ENCODE data around the gene STAP1.

STAP1 gene

GRCh38 chr4:67554096-67554495 lies 4.4 kb upstream of the STAP1 start:
- no peaks in the 10 kb centered on the region for H3K36me3 ChIP-seq (ENCODE audit: control insufficient read depth in 1 of 2, insufficient read depth in 2 of 2, low read length in 2 of 2)
- H3K4me3 ChIP-seq (ENCODE audit: low read depth in 1 of 2, low read length in 2 of 2) = no peak overlapping the region
- H3K27ac ChIP-seq (ENCODE audit: low read depth, low read length) = no peak overlapping the region
- H3K27me3 ChIP-seq (ENCODE audit: control insufficient read depth in 1 of 2, insufficient read depth in 2 of 2, low read length in 2 of 2) = no peaks in the 10 kb centered on the region
- no peaks in the 10 kb centered on the region for H3K4me1 ChIP-seq (ENCODE audit: control insufficient read depth in 1 of 2, insufficient read depth in 2 of 2, low read length in 2 of 2)
- H3K9ac ChIP-seq (ENCODE audit: low read depth in 1 of 2, low read length in 2 of 2) = no peak overlapping the region
- no peaks in the 10 kb centered on the region for H3K9me3 ChIP-seq (ENCODE audit: control insufficient read depth in 1 of 2, low read length in 2 of 2)

GRCh38 chr4:67555447-67555846 lies 3.1 kb upstream of the STAP1 start:
- Histone ChIP-seq H3K9me3 (ENCODE audit: control insufficient read depth in 1 of 2, low read length in 2 of 2) (no peaks in the 10 kb centered on the region), H3K27me3 (ENCODE audit: control insufficient read depth in 1 of 2, insufficient read depth in 2 of 2, low read length in 2 of 2) (no peaks in the 10 kb centered on the region), H3K36me3 (ENCODE audit: control insufficient read depth in 1 of 2, insufficient read depth in 2 of 2, low read length in 2 of 2) (no peaks in the 10 kb centered on the region), H3K9ac (ENCODE audit: low read depth in 1 of 2, low read length in 2 of 2) (no peak overlapping the region), H3K4me1 (ENCODE audit: control insufficient read depth in 1 of 2, insufficient read depth in 2 of 2, low read length in 2 of 2) (no peaks in the 10 kb centered on the region), H3K27ac (ENCODE audit: low read depth, low read length) (no peak overlapping the region), H3K4me3 (ENCODE audit: low read depth in 1 of 2, low read length in 2 of 2) (no peak overlapping the region)

GRCh38 chr4:67556436-67556835 lies 2.1 kb upstream of the STAP1 start:
- Histone ChIP-seq H3K9ac (ENCODE audit: low read depth in 1 of 2, low read length in 2 of 2) (no peak overlapping the region), H3K36me3 (ENCODE audit: control insufficient read depth in 1 of 2, insufficient read depth in 2 of 2, low read length in 2 of 2) (no peaks in the 10 kb centered on the region), H3K27ac (ENCODE audit: low read depth, low read length) (no peak overlapping the region), H3K4me1 (ENCODE audit: control insufficient read depth in 1 of 2, insufficient read depth in 2 of 2, low read length in 2 of 2) (no peaks in the 10 kb centered on the region), H3K4me3 (ENCODE audit: low read depth in 1 of 2, low read length in 2 of 2) (no peak overlapping the region), H3K27me3 (ENCODE audit: control insufficient read depth in 1 of 2, insufficient read depth in 2 of 2, low read length in 2 of 2) (no peaks in the 10 kb centered on the region), H3K9me3 (ENCODE audit: control insufficient read depth in 1 of 2, low read length in 2 of 2) (no peaks in the 10 kb centered on the region)

GRCh38 chr4:67565284-67565683 lies 6.8 kb downstream of the STAP1 start:
- Histone ChIP-seq H3K27ac (ENCODE audit: low read depth, low read length) (no peak overlapping the region), H3K9ac (ENCODE audit: low read depth in 1 of 2, low read length in 2 of 2) (no peak overlapping the region), H3K9me3 (ENCODE audit: control insufficient read depth in 1 of 2, low read length in 2 of 2) (no peaks in the 10 kb centered on the region), H3K36me3 (ENCODE audit: control insufficient read depth in 1 of 2, insufficient read depth in 2 of 2, low read length in 2 of 2) (no peaks in the 10 kb centered on the region), H3K27me3 (ENCODE audit: control insufficient read depth in 1 of 2, insufficient read depth in 2 of 2, low read length in 2 of 2) (no peaks in the 10 kb centered on the region), H3K4me1 (ENCODE audit: control insufficient read depth in 1 of 2, insufficient read depth in 2 of 2, low read length in 2 of 2) (no peaks in the 10 kb centered on the region), H3K4me3 (ENCODE audit: low read depth in 1 of 2, low read length in 2 of 2) (no peak overlapping the region)

- H3K36me3 ChIP-seq (ENCODE audit: control insufficient read depth in 1 of 2, insufficient read depth in 2 of 2, low read length in 2 of 2) = no peaks in the 10 kb centered on the region
- no peaks in the 10 kb centered on the region for H3K4me1 ChIP-seq (ENCODE audit: control insufficient read depth in 1 of 2, insufficient read depth in 2 of 2, low read length in 2 of 2)
- no peak overlapping the region for H3K4me3 ChIP-seq (ENCODE audit: low read depth in 1 of 2, low read length in 2 of 2)
- no peak overlapping the region for H3K27ac ChIP-seq (ENCODE audit: low read depth, low read length)
- H3K9me3 ChIP-seq (ENCODE audit: control insufficient read depth in 1 of 2, low read length in 2 of 2) = no peaks in the 10 kb centered on the region
- no peak overlapping the region for H3K9ac ChIP-seq (ENCODE audit: low read depth in 1 of 2, low read length in 2 of 2)
- no peaks in the 10 kb centered on the region for H3K27me3 ChIP-seq (ENCODE audit: control insufficient read depth in 1 of 2, insufficient read depth in 2 of 2, low read length in 2 of 2)
Observed at GRCh38 chr4:67566335-67566734, 7.8 kb downstream of the STAP1 start.

- no peak overlapping the region for H3K27ac ChIP-seq (ENCODE audit: low read depth, low read length)
- H3K4me1 ChIP-seq (ENCODE audit: control insufficient read depth in 1 of 2, insufficient read depth in 2 of 2, low read length in 2 of 2) = no peaks in the 10 kb centered on the region
- no peak overlapping the region for H3K9ac ChIP-seq (ENCODE audit: low read depth in 1 of 2, low read length in 2 of 2)
- H3K4me3 ChIP-seq (ENCODE audit: low read depth in 1 of 2, low read length in 2 of 2) = no peak overlapping the region
- H3K36me3 ChIP-seq (ENCODE audit: control insufficient read depth in 1 of 2, insufficient read depth in 2 of 2, low read length in 2 of 2) = no peaks in the 10 kb centered on the region
- no peaks in the 10 kb centered on the region for H3K9me3 ChIP-seq (ENCODE audit: control insufficient read depth in 1 of 2, low read length in 2 of 2)
- H3K27me3 ChIP-seq (ENCODE audit: control insufficient read depth in 1 of 2, insufficient read depth in 2 of 2, low read length in 2 of 2) = no peaks in the 10 kb centered on the region
Observed at GRCh38 chr4:67568820-67569219, 10.3 kb downstream of the STAP1 start.

- Histone ChIP-seq H3K36me3 (ENCODE audit: control insufficient read depth in 1 of 2, insufficient read depth in 2 of 2, low read length in 2 of 2) (no peaks in the 10 kb centered on the region), H3K27ac (ENCODE audit: low read depth, low read length) (no peak overlapping the region), H3K4me1 (ENCODE audit: control insufficient read depth in 1 of 2, insufficient read depth in 2 of 2, low read length in 2 of 2) (no peaks in the 10 kb centered on the region), H3K9ac (ENCODE audit: low read depth in 1 of 2, low read length in 2 of 2) (no peak overlapping the region), H3K9me3 (ENCODE audit: control insufficient read depth in 1 of 2, low read length in 2 of 2) (no peaks in the 10 kb centered on the region), H3K27me3 (ENCODE audit: control insufficient read depth in 1 of 2, insufficient read depth in 2 of 2, low read length in 2 of 2) (no peaks in the 10 kb centered on the region), H3K4me3 (ENCODE audit: low read depth in 1 of 2, low read length in 2 of 2) (no peak overlapping the region)
Observed at GRCh38 chr4:67570537-67570936, 12.0 kb downstream of the STAP1 start.

GRCh38 chr4:67571975-67572374 lies 13.4 kb downstream of the STAP1 start:
- Histone ChIP-seq H3K27me3 (ENCODE audit: control insufficient read depth in 1 of 2, insufficient read depth in 2 of 2, low read length in 2 of 2) (no peaks in the 10 kb centered on the region), H3K4me3 (ENCODE audit: low read depth in 1 of 2, low read length in 2 of 2) (no peak overlapping the region), H3K9ac (ENCODE audit: low read depth in 1 of 2, low read length in 2 of 2) (no peak overlapping the region), H3K36me3 (ENCODE audit: control insufficient read depth in 1 of 2, insufficient read depth in 2 of 2, low read length in 2 of 2) (no peaks in the 10 kb centered on the region), H3K27ac (ENCODE audit: low read depth, low read length) (no peak overlapping the region), H3K4me1 (ENCODE audit: control insufficient read depth in 1 of 2, insufficient read depth in 2 of 2, low read length in 2 of 2) (no peaks in the 10 kb centered on the region), H3K9me3 (ENCODE audit: control insufficient read depth in 1 of 2, low read length in 2 of 2) (no peaks in the 10 kb centered on the region)

GRCh38 chr4:67573193-67573592 lies 14.7 kb downstream of the STAP1 start:
- H3K4me1 ChIP-seq (ENCODE audit: control insufficient read depth in 1 of 2, insufficient read depth in 2 of 2, low read length in 2 of 2) = no peaks in the 10 kb centered on the region
- no peaks in the 10 kb centered on the region for H3K36me3 ChIP-seq (ENCODE audit: control insufficient read depth in 1 of 2, insufficient read depth in 2 of 2, low read length in 2 of 2)
- no peaks in the 10 kb centered on the region for H3K9me3 ChIP-seq (ENCODE audit: control insufficient read depth in 1 of 2, low read length in 2 of 2)
- H3K27me3 ChIP-seq (ENCODE audit: control insufficient read depth in 1 of 2, insufficient read depth in 2 of 2, low read length in 2 of 2) = no peaks in the 10 kb centered on the region
- no peak overlapping the region for H3K27ac ChIP-seq (ENCODE audit: low read depth, low read length)
- no peak overlapping the region for H3K4me3 ChIP-seq (ENCODE audit: low read depth in 1 of 2, low read length in 2 of 2)
- H3K9ac ChIP-seq (ENCODE audit: low read depth in 1 of 2, low read length in 2 of 2) = no peak overlapping the region

- Histone ChIP-seq H3K36me3 (ENCODE audit: control insufficient read depth in 1 of 2, insufficient read depth in 2 of 2, low read length in 2 of 2) (no peaks in the 10 kb centered on the region), H3K9me3 (ENCODE audit: control insufficient read depth in 1 of 2, low read length in 2 of 2) (no peaks in the 10 kb centered on the region), H3K27ac (ENCODE audit: low read depth, low read length) (no peak overlapping the region), H3K9ac (ENCODE audit: low read depth in 1 of 2, low read length in 2 of 2) (no peak overlapping the region), H3K27me3 (ENCODE audit: control insufficient read depth in 1 of 2, insufficient read depth in 2 of 2, low read length in 2 of 2) (no peaks in the 10 kb centered on the region), H3K4me3 (ENCODE audit: low read depth in 1 of 2, low read length in 2 of 2) (no peak overlapping the region), H3K4me1 (ENCODE audit: control insufficient read depth in 1 of 2, insufficient read depth in 2 of 2, low read length in 2 of 2) (no peaks in the 10 kb centered on the region)
Observed at GRCh38 chr4:67575232-67576058, 16.9 kb downstream of the STAP1 start.
